Liver (tissue), 9 donors: ENCODE measurements around the gene MLLT10. TPM values are rescaled to one million over a fixed set of nuclear protein-coding genes. Genes with fewer than 3 reads are reported as not detected.

Source experiments
- DNase-seq: peaks from one replicate; pipeline ENCODE4 v3.0.0-alpha.2; 2017; ENCODE audit warnings: low spot score
- H3K27ac ChIP-seq, 2 donors: one replicate each; pipeline ENCODE4 v1.7.0; 2013; ENCODE audit warnings: inconsistent platforms in 2 of 2, low read length in 2 of 2, control low read depth in 1 of 2, low read depth in 1 of 2, mild to moderate bottlenecking in 1 of 2
- H3K27me3 ChIP-seq, 4 donors: one replicate each; pipeline versions ENCODE4 v1.6.1 to v1.7.0; 2013; ENCODE audit warnings: low read length in 3 of 4, inconsistent platforms in 1 of 4, mild to moderate bottlenecking in 1 of 4, moderate library complexity in 1 of 4; ENCODE audit not compliant: control insufficient read depth in 4 of 4, insufficient read depth in 4 of 4
- H3K36me3 ChIP-seq, 4 donors: one replicate each; pipeline versions ENCODE4 v1.6.1 to v1.7.0; 2013; ENCODE audit warnings: low read length in 3 of 4, mild to moderate bottlenecking in 3 of 4, low read depth in 1 of 4, moderate library complexity in 1 of 4; ENCODE audit not compliant: control insufficient read depth in 4 of 4, insufficient read depth in 3 of 4
- H3K4me1 ChIP-seq, 4 donors: one replicate each; pipeline versions ENCODE4 v1.6.1 to v1.7.0; 2013; ENCODE audit warnings: low read length in 3 of 4, mild to moderate bottlenecking in 3 of 4, moderate library complexity in 1 of 4; ENCODE audit not compliant: control insufficient read depth in 4 of 4, insufficient read depth in 4 of 4
- H3K4me3 ChIP-seq, 3 donors: one replicate each; pipeline versions ENCODE4 v1.6.1 to v1.7.0; 2013; ENCODE audit warnings: low read length in 3 of 3, control low read depth in 1 of 3, low read depth in 1 of 3, mild to moderate bottlenecking in 1 of 3
- H3K9ac ChIP-seq, 2 donors: one replicate each; pipeline ENCODE4 v1.7.0; 2013; ENCODE audit warnings: low read length in 2 of 2, mild to moderate bottlenecking in 2 of 2, moderate library complexity in 2 of 2, control low read depth in 1 of 2, low read depth in 1 of 2
- H3K9me3 ChIP-seq, 4 donors: one replicate each; pipeline versions ENCODE4 v1.6.1 to v1.7.0; 2013; ENCODE audit warnings: low read length in 3 of 4; ENCODE audit not compliant: control insufficient read depth in 4 of 4
- EGR1 ChIP-seq, 2 donors: IDR thresholded peaks; 2 replicates each; pipeline ENCODE4 v1.6.1; 2016 to 2018; ENCODE audit warnings: antibody characterized with exemption in 2 of 2, low read depth in 2 of 2
- FOXA1 ChIP-seq: IDR thresholded peaks from 2 replicates; pipeline ENCODE4 v1.6.1; 2016; ENCODE audit warnings: antibody characterized with exemption
- FOXA2 ChIP-seq: IDR thresholded peaks from 2 replicates; pipeline ENCODE4 v1.6.1; 2016; ENCODE audit warnings: antibody characterized with exemption
- GABPA ChIP-seq, 2 donors: IDR thresholded peaks in 1 of 2; conservative IDR thresholded peaks in 1 of 2; 2 replicates each; pipeline ENCODE4 v1.6.1; 2016; ENCODE audit warnings: antibody characterized with exemption in 2 of 2, mild to moderate bottlenecking in 1 of 2, moderate library complexity in 1 of 2
- HNF4A ChIP-seq, 2 donors: conservative IDR thresholded peaks; 2 replicates each; pipeline ENCODE4 v1.6.1; 2016; ENCODE audit warnings: antibody characterized with exemption in 2 of 2, mild to moderate bottlenecking in 2 of 2
- HNF4G ChIP-seq: IDR thresholded peaks from 2 replicates; pipeline ENCODE4 v1.6.1; 2016; ENCODE audit warnings: antibody characterized with exemption
- JUND ChIP-seq, 2 donors: IDR thresholded peaks; 2 replicates each; pipeline ENCODE4 v1.6.1; 2016; ENCODE audit warnings: antibody characterized with exemption in 2 of 2
- NR2F2 ChIP-seq: IDR thresholded peaks from 2 replicates; pipeline ENCODE4 v1.6.1; 2016; ENCODE audit warnings: antibody characterized with exemption
- RAD21 ChIP-seq, 2 donors: IDR thresholded peaks; 2 replicates each; pipeline ENCODE4 v1.6.1; 2016; ENCODE audit warnings: antibody characterized with exemption in 2 of 2, mild to moderate bottlenecking in 2 of 2
- RXRA ChIP-seq, 2 donors: IDR thresholded peaks; 2 replicates each; pipeline ENCODE4 v1.6.1; 2017 to 2018; ENCODE audit warnings: antibody characterized with exemption in 2 of 2, mild to moderate bottlenecking in 1 of 2
- SP1 ChIP-seq: IDR thresholded peaks from 2 replicates; pipeline ENCODE4 v1.6.1; 2018; ENCODE audit warnings: antibody characterized with exemption, mild to moderate bottlenecking
- TAF1 ChIP-seq: conservative IDR thresholded peaks from 2 replicates; pipeline ENCODE4 v1.6.1; 2016; ENCODE audit warnings: antibody characterized with exemption, mild to moderate bottlenecking
- YY1 ChIP-seq: IDR thresholded peaks from 2 replicates; pipeline ENCODE4 v1.6.1; 2016; ENCODE audit warnings: antibody characterized with exemption, mild to moderate bottlenecking
- WGBS: extraction: QIAGEN DNeasy Blood & Tissue Kit; methylation state at CpG from one replicate; pipeline ENCODE4 v1.1.7; 2013; 5-methylcytosine and 5-hydroxymethylcytosine counted together
- polyA plus RNA-seq, 2 donors: library from polyadenylated mRNA; stranded (reverse) in 1 of 2; unstranded in 1 of 2; fragments of 200-250 nt in 1 of 2; fragments of >200 nt in 1 of 2; fragmentation: Nextera tagmentation in 1 of 2; extraction: Ambion mirVana in 1 of 2; gene quantifications; one replicate each; pipeline versions ENCODE4 v1.2.1 to v1.2.3, GENCODE V29; 2013 to 2015
- total RNA-seq, 2 donors: library from RNA; depleted of rRNA; stranded (reverse); fragments of >200 nt; gene quantifications; one replicate each; pipeline ENCODE4 v1.2.3, GENCODE V29; 2014
- TF ChIP-seq, protein P1 (sequence below): IDR thresholded peaks from 2 replicates; pipeline ENCODE4 v1.6.1; 2016; ENCODE audit warnings: antibody characterized with exemption
- TF ChIP-seq, protein P2 (sequence below): IDR thresholded peaks from 2 replicates; pipeline ENCODE4 v1.6.1; 2016; ENCODE audit warnings: antibody characterized with exemption
- TF ChIP-seq, protein P3 (sequence below): IDR thresholded peaks from 2 replicates; pipeline ENCODE4 v1.6.1; 2016; ENCODE audit warnings: antibody characterized with exemption, mild to moderate bottlenecking
- TF ChIP-seq, protein P4 (sequence below): fragments of 150-350 bp; IDR thresholded peaks from 2 replicates; pipeline ENCODE4 v1.5.1; 2017; ENCODE audit warnings: improper control_type of control experiment, low read depth, low read length; ENCODE audit not compliant: missing input control
- TF ChIP-seq, protein P5 (sequence below): IDR thresholded peaks from 2 replicates; pipeline ENCODE4 v1.6.1; 2016; ENCODE audit warnings: antibody characterized with exemption
- donor health status: healthy.
- donor health status: healthy.
- donor health status: healthy.
- donor health status: healthy.
- donor health status: healthy.

Gene MLLT10
- total and polyA plus RNA-seq, 4 donors: 11.9 to 47.4 (median 22.6) TPM

DNA sequence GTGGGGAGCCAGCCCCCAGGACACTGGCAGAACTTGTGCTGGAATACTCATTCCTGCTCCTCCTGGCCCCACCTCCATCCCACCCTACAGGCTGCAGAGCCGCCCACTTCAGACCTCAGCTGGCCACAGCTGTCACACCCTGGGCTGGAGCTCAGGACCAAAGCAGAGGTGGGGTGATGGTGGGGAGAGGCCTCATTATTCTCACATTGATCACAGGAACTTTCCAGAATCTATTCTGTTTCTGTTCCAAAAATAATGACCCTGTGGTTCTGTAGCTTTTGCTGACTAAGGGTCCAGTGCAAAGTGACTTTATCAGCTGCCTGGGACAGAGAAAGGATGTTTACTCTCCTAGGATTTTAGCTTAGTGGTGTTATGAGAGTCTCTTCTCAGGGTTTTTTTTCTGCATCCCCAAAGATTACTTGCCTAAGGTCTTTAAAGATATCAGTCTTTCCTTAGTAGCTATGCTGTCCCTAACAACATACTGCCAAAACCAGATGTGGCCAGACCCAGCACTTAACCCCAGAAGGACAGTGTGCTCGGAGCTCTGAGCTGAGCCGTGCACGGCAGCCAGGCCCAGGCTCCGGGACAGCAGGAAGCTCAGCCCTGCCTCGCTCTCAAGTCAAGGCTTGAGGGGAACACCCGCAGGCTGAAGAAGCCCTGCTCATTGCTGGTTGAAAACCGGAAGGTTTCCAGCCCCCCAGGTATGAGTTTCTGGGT lies 223.3 kb downstream of the MLLT10 start (continued):
- TF ChIP-seq, protein P1, sequence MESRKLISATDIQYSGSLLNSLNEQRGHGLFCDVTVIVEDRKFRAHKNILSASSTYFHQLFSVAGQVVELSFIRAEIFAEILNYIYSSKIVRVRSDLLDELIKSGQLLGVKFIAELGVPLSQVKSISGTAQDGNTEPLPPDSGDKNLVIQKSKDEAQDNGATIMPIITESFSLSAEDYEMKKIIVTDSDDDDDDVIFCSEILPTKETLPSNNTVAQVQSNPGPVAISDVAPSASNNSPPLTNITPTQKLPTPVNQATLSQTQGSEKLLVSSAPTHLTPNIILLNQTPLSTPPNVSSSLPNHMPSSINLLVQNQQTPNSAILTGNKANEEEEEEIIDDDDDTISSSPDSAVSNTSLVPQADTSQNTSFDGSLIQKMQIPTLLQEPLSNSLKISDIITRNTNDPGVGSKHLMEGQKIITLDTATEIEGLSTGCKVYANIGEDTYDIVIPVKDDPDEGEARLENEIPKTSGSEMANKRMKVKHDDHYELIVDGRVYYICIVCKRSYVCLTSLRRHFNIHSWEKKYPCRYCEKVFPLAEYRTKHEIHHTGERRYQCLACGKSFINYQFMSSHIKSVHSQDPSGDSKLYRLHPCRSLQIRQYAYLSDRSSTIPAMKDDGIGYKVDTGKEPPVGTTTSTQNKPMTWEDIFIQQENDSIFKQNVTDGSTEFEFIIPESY: no peak
- TF ChIP-seq YY1 (no peak), FOXA1 (no peak), RAD21 (IDR thresholded peaks at IDR 0.05) (no peak), FOXA2 (no peak), HNF4A (conservative IDR thresholded peaks at IDR 0.05) (no peak)

DNA sequence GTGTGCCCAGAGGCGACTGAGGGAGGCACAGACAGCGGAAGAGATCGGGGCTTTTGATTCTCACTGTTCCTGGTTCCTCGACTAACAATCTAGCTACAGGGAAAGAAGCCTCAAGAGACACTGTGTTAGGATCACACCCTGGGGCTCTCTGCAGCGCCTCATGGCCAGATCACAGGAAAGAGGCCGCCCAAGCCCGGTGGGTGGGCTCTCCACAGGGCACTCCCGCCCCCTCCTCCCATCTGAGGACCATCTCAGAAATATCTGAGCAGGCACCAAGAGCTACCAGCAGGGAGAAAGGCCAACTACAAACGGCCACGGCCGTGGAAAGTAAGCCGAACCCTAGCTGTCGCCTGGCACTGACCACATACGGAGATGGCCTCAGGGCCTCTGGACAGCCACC lies 224.2 kb downstream of the MLLT10 start:
- H3K4me3 ChIP-seq: no peak overlapping the region
- no peaks in the 10 kb centered on the region for H3K27me3 ChIP-seq
- H3K9me3 ChIP-seq: no peaks in the 10 kb centered on the region
- no peak for TF ChIP-seq RXRA (IDR thresholded peaks at IDR 0.05)
- no peak for TF ChIP-seq JUND (IDR thresholded peaks at IDR 0.05)
- TF ChIP-seq, protein P2, sequence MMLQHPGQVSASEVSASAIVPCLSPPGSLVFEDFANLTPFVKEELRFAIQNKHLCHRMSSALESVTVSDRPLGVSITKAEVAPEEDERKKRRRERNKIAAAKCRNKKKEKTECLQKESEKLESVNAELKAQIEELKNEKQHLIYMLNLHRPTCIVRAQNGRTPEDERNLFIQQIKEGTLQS: no peak
- no peak for TF ChIP-seq RAD21 (IDR thresholded peaks at IDR 0.05)
- TF ChIP-seq, protein P3, sequence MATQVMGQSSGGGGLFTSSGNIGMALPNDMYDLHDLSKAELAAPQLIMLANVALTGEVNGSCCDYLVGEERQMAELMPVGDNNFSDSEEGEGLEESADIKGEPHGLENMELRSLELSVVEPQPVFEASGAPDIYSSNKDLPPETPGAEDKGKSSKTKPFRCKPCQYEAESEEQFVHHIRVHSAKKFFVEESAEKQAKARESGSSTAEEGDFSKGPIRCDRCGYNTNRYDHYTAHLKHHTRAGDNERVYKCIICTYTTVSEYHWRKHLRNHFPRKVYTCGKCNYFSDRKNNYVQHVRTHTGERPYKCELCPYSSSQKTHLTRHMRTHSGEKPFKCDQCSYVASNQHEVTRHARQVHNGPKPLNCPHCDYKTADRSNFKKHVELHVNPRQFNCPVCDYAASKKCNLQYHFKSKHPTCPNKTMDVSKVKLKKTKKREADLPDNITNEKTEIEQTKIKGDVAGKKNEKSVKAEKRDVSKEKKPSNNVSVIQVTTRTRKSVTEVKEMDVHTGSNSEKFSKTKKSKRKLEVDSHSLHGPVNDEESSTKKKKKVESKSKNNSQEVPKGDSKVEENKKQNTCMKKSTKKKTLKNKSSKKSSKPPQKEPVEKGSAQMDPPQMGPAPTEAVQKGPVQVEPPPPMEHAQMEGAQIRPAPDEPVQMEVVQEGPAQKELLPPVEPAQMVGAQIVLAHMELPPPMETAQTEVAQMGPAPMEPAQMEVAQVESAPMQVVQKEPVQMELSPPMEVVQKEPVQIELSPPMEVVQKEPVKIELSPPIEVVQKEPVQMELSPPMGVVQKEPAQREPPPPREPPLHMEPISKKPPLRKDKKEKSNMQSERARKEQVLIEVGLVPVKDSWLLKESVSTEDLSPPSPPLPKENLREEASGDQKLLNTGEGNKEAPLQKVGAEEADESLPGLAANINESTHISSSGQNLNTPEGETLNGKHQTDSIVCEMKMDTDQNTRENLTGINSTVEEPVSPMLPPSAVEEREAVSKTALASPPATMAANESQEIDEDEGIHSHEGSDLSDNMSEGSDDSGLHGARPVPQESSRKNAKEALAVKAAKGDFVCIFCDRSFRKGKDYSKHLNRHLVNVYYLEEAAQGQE: no peak
- no peak for TF ChIP-seq NR2F2
- TF ChIP-seq, protein P1: no peak
- no peak for TF ChIP-seq HNF4A (conservative IDR thresholded peaks at IDR 0.05)
- no peak for TF ChIP-seq YY1
- no peak for TF ChIP-seq GABPA (IDR thresholded peaks at IDR 0.05 in 1 of 2, conservative IDR thresholded peaks at IDR 0.05 in 1 of 2)
- no peak for TF ChIP-seq HNF4G
- no peak for TF ChIP-seq TAF1
- no peak for TF ChIP-seq FOXA1
- TF ChIP-seq EGR1 (IDR thresholded peaks at IDR 0.05; ENCODE audit: low read depth in 2 of 2): no peak
- TF ChIP-seq, protein P4, sequence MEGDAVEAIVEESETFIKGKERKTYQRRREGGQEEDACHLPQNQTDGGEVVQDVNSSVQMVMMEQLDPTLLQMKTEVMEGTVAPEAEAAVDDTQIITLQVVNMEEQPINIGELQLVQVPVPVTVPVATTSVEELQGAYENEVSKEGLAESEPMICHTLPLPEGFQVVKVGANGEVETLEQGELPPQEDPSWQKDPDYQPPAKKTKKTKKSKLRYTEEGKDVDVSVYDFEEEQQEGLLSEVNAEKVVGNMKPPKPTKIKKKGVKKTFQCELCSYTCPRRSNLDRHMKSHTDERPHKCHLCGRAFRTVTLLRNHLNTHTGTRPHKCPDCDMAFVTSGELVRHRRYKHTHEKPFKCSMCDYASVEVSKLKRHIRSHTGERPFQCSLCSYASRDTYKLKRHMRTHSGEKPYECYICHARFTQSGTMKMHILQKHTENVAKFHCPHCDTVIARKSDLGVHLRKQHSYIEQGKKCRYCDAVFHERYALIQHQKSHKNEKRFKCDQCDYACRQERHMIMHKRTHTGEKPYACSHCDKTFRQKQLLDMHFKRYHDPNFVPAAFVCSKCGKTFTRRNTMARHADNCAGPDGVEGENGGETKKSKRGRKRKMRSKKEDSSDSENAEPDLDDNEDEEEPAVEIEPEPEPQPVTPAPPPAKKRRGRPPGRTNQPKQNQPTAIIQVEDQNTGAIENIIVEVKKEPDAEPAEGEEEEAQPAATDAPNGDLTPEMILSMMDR: no peak
- TF ChIP-seq, protein P5, sequence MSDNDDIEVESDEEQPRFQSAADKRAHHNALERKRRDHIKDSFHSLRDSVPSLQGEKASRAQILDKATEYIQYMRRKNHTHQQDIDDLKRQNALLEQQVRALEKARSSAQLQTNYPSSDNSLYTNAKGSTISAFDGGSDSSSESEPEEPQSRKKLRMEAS: no peak
- TF ChIP-seq FOXA2: no peak
- TF ChIP-seq SP1: no peak
- no peaks in the 10 kb centered on the region for H3K4me1 ChIP-seq
- H3K27ac ChIP-seq: no peak overlapping the region
- peaks cover 5 to 11% (median 8%) of the 10 kb centered on the region in 4 donors for H3K36me3 ChIP-seq
- H3K9ac ChIP-seq: no peak overlapping the region
- WGBS: 92% methylated on average over 14 of the region's 14 CpGs
- no peak for DNase-seq
